ENCODE measurements around the gene DENND1B. TPM values are rescaled to one million over a fixed set of nuclear protein-coding genes. Genes with fewer than 3 reads are reported as not detected.

Gene DENND1B
- total and polyA plus RNA-seq, 2 of the 8 experiments (the other 6 are each of a cell fraction or from before 2014, with no cell fraction given): 0.74 to 3.3 TPM

- TF ChIP-seq YY1 (IDR thresholded peaks at IDR 0.05; ENCODE audit: low read depth, low read length) (no peak), TBP (IDR thresholded peaks at IDR 0.05; ENCODE audit: low read depth, low read length) (no peak), SRF (IDR thresholded peaks at IDR 0.05; ENCODE audit: low read depth, low read length) (no peak), CHD1 (IDR thresholded peaks at IDR 0.05; ENCODE audit: low read depth, low read length) (no peak)
- TF ChIP-seq, protein P1, sequence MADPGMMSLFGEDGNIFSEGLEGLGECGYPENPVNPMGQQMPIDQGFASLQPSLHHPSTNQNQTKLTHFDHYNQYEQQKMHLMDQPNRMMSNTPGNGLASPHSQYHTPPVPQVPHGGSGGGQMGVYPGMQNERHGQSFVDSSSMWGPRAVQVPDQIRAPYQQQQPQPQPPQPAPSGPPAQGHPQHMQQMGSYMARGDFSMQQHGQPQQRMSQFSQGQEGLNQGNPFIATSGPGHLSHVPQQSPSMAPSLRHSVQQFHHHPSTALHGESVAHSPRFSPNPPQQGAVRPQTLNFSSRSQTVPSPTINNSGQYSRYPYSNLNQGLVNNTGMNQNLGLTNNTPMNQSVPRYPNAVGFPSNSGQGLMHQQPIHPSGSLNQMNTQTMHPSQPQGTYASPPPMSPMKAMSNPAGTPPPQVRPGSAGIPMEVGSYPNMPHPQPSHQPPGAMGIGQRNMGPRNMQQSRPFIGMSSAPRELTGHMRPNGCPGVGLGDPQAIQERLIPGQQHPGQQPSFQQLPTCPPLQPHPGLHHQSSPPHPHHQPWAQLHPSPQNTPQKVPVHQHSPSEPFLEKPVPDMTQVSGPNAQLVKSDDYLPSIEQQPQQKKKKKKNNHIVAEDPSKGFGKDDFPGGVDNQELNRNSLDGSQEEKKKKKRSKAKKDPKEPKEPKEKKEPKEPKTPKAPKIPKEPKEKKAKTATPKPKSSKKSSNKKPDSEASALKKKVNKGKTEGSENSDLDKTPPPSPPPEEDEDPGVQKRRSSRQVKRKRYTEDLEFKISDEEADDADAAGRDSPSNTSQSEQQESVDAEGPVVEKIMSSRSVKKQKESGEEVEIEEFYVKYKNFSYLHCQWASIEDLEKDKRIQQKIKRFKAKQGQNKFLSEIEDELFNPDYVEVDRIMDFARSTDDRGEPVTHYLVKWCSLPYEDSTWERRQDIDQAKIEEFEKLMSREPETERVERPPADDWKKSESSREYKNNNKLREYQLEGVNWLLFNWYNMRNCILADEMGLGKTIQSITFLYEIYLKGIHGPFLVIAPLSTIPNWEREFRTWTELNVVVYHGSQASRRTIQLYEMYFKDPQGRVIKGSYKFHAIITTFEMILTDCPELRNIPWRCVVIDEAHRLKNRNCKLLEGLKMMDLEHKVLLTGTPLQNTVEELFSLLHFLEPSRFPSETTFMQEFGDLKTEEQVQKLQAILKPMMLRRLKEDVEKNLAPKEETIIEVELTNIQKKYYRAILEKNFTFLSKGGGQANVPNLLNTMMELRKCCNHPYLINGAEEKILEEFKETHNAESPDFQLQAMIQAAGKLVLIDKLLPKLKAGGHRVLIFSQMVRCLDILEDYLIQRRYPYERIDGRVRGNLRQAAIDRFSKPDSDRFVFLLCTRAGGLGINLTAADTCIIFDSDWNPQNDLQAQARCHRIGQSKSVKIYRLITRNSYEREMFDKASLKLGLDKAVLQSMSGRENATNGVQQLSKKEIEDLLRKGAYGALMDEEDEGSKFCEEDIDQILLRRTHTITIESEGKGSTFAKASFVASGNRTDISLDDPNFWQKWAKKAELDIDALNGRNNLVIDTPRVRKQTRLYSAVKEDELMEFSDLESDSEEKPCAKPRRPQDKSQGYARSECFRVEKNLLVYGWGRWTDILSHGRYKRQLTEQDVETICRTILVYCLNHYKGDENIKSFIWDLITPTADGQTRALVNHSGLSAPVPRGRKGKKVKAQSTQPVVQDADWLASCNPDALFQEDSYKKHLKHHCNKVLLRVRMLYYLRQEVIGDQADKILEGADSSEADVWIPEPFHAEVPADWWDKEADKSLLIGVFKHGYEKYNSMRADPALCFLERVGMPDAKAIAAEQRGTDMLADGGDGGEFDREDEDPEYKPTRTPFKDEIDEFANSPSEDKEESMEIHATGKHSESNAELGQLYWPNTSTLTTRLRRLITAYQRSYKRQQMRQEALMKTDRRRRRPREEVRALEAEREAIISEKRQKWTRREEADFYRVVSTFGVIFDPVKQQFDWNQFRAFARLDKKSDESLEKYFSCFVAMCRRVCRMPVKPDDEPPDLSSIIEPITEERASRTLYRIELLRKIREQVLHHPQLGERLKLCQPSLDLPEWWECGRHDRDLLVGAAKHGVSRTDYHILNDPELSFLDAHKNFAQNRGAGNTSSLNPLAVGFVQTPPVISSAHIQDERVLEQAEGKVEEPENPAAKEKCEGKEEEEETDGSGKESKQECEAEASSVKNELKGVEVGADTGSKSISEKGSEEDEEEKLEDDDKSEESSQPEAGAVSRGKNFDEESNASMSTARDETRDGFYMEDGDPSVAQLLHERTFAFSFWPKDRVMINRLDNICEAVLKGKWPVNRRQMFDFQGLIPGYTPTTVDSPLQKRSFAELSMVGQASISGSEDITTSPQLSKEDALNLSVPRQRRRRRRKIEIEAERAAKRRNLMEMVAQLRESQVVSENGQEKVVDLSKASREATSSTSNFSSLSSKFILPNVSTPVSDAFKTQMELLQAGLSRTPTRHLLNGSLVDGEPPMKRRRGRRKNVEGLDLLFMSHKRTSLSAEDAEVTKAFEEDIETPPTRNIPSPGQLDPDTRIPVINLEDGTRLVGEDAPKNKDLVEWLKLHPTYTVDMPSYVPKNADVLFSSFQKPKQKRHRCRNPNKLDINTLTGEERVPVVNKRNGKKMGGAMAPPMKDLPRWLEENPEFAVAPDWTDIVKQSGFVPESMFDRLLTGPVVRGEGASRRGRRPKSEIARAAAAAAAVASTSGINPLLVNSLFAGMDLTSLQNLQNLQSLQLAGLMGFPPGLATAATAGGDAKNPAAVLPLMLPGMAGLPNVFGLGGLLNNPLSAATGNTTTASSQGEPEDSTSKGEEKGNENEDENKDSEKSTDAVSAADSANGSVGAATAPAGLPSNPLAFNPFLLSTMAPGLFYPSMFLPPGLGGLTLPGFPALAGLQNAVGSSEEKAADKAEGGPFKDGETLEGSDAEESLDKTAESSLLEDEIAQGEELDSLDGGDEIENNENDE (IDR thresholded peaks at IDR 0.05; ENCODE audit: insufficient replicate concordance, low read length): no peak
These were observed 26.4 kb upstream of the DENND1B start (continued) for GRCh38 chr1:197801684-197802083.

Data from H1 (cell line).